Caki2 (cell line): ENCODE data around the gene CDYL2. TPM values are rescaled to one million over a fixed set of nuclear protein-coding genes. Genes with fewer than 3 reads are reported as not detected.
"Not testable (repeated sequence)": the region's sequence is repeated elsewhere in the genome, so short reads cannot be mapped to it uniquely, and the experiment has no call there.

Source experiments
- DNase-seq: peaks from one replicate; pipeline ENCODE4 v3.0.0-alpha.2; 2015; ENCODE audit warnings: low read depth
- in situ Hi-C: cut with HindIII; loops from 2 replicates; pipeline ENCODE4 v1.10.0; 2016; ENCODE audit warnings: low sequenced_read_pairs, low pct_unique_long_range_greater_than_20kb, mixed read lengths
- total RNA-seq: library from RNA; depleted of rRNA; stranded (reverse); fragments of >200 nt; shearing (Covaris generic); gene quantifications from 2 replicates; pipeline ENCODE4 v1.2.3, GENCODE V29; 2014; ENCODE audit warnings: low replicate concordance

The CDYL2 gene
- total RNA-seq, 1 experiment from 2014 or later, result 2.5 TPM

- in situ Hi-C loops, result no loop called here
- no peak for DNase-seq
Observed at GRCh38 chr16:80775450-80775849, 28.9 kb downstream of the CDYL2 start.

GRCh38 chr16:80766798-80767197 lies 37.6 kb downstream of the CDYL2 start:
- no peak for DNase-seq
- in situ Hi-C loops, result no loop called here

GRCh38 chr16:80759419-80760162 lies 44.8 kb downstream of the CDYL2 start:
- DNase-seq, result peak; percentile 42
- in situ Hi-C loops, result no loop called here

GRCh38 chr16:80754476-80754875 lies 49.9 kb downstream of the CDYL2 start:
- no peak for DNase-seq
- in situ Hi-C loops, result no loop called here

DNA sequence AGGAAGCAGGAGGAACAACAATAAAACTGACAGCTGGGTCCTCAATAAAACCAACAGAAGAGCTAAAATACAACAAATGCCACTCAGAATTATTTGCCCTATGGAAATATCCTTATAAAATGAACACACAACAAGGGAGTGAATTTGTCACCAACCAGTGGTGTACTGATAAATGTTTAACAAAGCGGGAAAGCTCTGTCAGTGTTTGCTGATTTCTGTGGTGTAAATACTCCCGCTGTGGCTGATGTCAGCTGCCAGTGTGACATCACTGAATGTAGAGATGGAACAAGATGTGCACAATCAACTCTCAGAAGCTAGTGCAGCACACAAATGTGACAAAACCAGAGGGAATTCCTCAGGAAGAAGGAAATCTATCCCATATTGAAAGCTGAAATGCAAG lies 51.9 kb downstream of the CDYL2 start:
- in situ Hi-C loops, result no loop called here
- no peak for DNase-seq

DNA sequence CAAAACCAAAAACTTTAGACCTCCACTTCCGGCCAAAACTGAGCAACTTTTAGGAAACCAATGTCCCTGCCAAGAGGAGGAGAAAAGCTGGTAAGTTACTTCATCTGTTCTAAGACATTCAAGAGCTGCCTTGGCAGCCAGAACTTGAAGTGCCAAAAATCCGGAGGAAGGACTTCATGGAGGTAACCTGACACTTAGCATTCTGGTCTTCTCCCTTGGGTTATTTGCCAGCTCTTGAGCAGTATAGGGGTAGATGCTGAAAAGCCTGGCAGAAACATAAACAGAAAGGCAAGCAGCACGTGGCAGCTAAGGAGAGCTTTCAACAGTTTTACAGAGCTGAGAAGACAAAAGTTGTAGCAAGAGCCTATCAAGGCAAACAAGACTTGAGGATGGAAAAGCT lies 53.2 kb downstream of the CDYL2 start:
- in situ Hi-C loops, result no loop called here
- DNase-seq, result no peak

GRCh38 chr16:80746231-80746630 lies 58.2 kb downstream of the CDYL2 start:
- in situ Hi-C loops, result no loop called here
- no peak for DNase-seq

GRCh38 chr16:80744856-80745255 lies 59.5 kb downstream of the CDYL2 start:
- DNase-seq, result no peak

GRCh38 chr16:80743772-80744171 lies 60.6 kb downstream of the CDYL2 start:
- in situ Hi-C loops, result no loop called here
- no peak for DNase-seq

More at GRCh38 chr16:80744856-80745255, 59.5 kb downstream of the CDYL2 start:
- in situ Hi-C loops, result no loop called here

GRCh38 chr16:80743273-80743672 lies 61.1 kb downstream of the CDYL2 start:
- in situ Hi-C loops, result no loop called here
- no peak for DNase-seq

DNA sequence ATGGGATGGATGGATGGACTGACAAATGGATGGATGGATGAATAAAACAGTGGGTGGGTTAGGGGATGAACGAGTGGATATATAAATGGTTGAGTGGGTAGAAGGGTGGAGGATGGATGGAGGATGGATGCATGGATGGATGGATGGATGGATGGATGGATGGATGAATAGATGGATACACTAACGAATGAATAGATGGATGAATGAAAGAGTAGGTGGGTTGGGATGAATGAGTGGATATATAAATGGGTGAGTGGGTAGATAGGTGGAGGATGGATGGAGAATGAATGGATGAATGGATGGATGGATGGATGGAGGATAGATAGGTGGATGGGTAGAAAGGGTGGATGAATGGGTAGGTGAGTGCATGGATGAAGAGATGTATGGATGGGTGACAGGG lies 62.1 kb downstream of the CDYL2 start:
- DNase-seq, result no peak
- in situ Hi-C loops, result no loop called here

GRCh38 chr16:80741724-80742123 lies 62.7 kb downstream of the CDYL2 start:
- in situ Hi-C loops, result no loop called here
- DNase-seq, result no peak

DNA sequence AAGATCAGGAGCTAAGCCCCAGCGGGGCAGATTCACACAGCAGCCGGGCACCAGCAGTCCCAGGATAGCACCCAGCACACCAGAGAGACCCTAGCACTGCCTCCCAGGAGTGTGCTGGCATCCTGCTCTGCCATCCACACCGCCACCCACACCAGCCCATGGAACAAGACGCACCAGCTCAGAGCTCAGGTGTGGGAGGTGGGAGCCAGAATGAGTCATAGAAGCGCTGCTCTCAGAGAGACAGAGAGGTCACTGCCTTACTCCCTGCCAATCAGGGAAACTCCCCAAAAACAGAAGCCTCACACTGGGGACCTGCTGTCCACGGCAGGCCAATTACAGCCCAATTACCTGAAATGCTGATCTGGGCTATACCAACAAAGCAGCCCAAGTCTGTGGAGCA lies 64.9 kb downstream of the CDYL2 start:
- no peak for DNase-seq
- in situ Hi-C loops, result no loop called here

DNA sequence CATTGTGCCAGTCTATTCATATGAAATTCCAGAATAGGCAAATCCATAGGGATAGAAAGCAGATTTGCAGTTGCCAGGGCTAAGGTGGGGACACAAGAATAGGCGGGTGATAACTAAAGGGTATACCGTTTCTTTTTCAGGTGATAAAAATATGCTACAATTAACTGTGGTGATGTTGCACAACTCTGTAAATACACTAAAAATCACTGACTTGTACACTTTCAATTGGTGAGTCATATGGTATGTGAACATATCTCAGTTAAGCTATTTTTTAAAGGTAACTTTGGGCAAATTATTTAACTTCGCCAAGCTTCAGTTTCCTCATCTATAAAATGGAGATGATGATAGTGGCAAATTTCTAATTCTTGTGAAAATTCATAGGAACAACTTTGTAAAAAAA lies 65.9 kb downstream of the CDYL2 start:
- in situ Hi-C loops, result no loop called here

GRCh38 chr16:80735846-80736245 lies 68.6 kb downstream of the CDYL2 start:
- in situ Hi-C loops, result no loop called here
- DNase-seq, result no peak

More for the DNA sequence above, 65.9 kb downstream of the CDYL2 start:
- no peak for DNase-seq

DNA sequence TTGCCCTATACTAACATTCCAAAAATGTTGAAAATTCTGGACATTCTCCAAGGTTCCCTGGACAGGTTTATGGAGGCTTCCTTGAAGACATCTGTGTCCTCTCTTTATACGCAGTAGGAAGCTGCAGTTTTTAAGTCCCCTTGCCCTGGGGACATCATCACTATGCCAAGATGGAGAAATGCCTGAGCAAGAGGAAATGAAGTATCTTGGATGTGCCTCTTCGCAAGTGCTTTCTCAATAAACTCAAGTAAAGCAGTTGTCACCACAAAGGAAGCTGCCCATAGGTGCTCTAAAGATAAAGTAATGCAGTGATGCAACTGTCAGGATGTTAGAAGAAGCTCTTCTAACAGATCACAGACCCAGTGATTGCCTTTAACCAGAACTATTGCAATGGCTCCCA lies 71.0 kb downstream of the CDYL2 start:
- in situ Hi-C loops, result no loop called here
- no peak for DNase-seq

- in situ Hi-C loops, result no loop called here
- DNase-seq, result no peak
Observed at GRCh38 chr16:80731915-80732314, 72.5 kb downstream of the CDYL2 start.

GRCh38 chr16:80727066-80727763 lies 77.2 kb downstream of the CDYL2 start:
- peak; percentile 4 for DNase-seq
- in situ Hi-C loops, result not testable (repeated sequence)

- DNase-seq, result no peak
Observed at GRCh38 chr16:80725566-80726162, 78.7 kb downstream of the CDYL2 start.

More at GRCh38 chr16:80725566-80726162, 78.7 kb downstream of the CDYL2 start:
- in situ Hi-C loops, result no loop called here
